HFFc6 (cell line): ENCODE data around the gene MAD1L1. TPM values are rescaled to one million over a fixed set of nuclear protein-coding genes. Genes with fewer than 3 reads are reported as not detected.

Experiments
- DNase-seq: peaks from one replicate; pipeline ENCODE4 v3.0.0-alpha.2; 2018
- H3K27ac Mint-ChIP-seq: 2 replicates; pipeline ENCODE4 v1.8.0; 2020; ENCODE audit warnings: mild to moderate bottlenecking, mixed read lengths
- H3K27me3 Mint-ChIP-seq: 2 replicates; pipeline ENCODE4 v1.8.0; 2021; ENCODE audit warnings: mild to moderate bottlenecking, moderate library complexity, mixed read lengths; ENCODE audit not compliant: insufficient read depth
- H3K36me3 Mint-ChIP-seq: 2 replicates; pipeline ENCODE4 v1.8.0; 2021; ENCODE audit warnings: low read depth, mixed read lengths
- H3K4me1 Mint-ChIP-seq: 2 replicates; pipeline ENCODE4 v1.8.0; 2020; ENCODE audit warnings: low read depth, mixed read lengths
- H3K4me3 Mint-ChIP-seq: 2 replicates; pipeline ENCODE4 v1.8.0; 2020; ENCODE audit warnings: mild to moderate bottlenecking, moderate library complexity, mixed read lengths
- H3K9me3 Mint-ChIP-seq: 2 replicates; pipeline ENCODE4 v1.8.0; 2020; ENCODE audit warnings: mild to moderate bottlenecking, mixed read lengths
- total RNA-seq, 6 experiments: library from RNA; stranded (reverse); fragmentation: NEBNext Ultra II Directional; extraction: Animal tissue kit (Norgen Biotek cat#: 25700); gene quantifications; 2 replicates in 1 of 6; 3 replicates in 5 of 6; pipeline ENCODE4 v1.2.3, GENCODE V29; 2021
- TF ChIP-seq, protein P1 (sequence below): fragments of 200-600 bp; sonication (generic); IDR thresholded peaks from 2 replicates; pipeline ENCODE4 v1.5.0; 2021; ENCODE audit warnings: antibody characterized with exemption, mild to moderate bottlenecking

MAD1L1 gene
- total RNA-seq, 6 experiments from 2014 or later = 34.6 to 44.8 (median 40.2) TPM

DNA sequence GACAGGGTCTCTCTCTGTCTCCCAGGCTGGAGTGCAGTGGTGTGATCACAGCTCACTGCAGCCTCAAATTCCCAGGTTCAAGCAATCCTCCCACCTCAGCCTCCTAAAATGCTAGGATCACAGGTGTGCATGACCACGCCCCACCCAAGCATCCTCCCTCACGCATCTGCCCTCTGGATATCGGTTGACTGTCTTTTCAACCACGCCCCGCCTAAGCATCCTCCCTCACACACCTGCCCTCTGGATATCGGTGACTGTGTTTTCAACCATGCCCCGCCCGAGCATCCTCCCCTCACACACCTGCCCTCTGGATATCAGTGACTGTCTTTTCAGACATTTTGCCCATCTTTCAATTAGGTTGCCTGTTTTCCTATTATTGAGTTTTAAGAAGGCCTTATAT lies 140.5 kb downstream of the MAD1L1 start:
- H3K27me3 Mint-ChIP-seq = no peaks in the 10 kb centered on the region
- peaks cover 16% of the 10 kb centered on the region for H3K36me3 Mint-ChIP-seq
- H3K4me3 Mint-ChIP-seq = no peak overlapping the region
- DNase-seq = no peak
- H3K9me3 Mint-ChIP-seq = no peaks in the 10 kb centered on the region
- peaks cover 9% of the 10 kb centered on the region for H3K4me1 Mint-ChIP-seq
- no peak overlapping the region for H3K27ac Mint-ChIP-seq
- TF ChIP-seq, protein P1, sequence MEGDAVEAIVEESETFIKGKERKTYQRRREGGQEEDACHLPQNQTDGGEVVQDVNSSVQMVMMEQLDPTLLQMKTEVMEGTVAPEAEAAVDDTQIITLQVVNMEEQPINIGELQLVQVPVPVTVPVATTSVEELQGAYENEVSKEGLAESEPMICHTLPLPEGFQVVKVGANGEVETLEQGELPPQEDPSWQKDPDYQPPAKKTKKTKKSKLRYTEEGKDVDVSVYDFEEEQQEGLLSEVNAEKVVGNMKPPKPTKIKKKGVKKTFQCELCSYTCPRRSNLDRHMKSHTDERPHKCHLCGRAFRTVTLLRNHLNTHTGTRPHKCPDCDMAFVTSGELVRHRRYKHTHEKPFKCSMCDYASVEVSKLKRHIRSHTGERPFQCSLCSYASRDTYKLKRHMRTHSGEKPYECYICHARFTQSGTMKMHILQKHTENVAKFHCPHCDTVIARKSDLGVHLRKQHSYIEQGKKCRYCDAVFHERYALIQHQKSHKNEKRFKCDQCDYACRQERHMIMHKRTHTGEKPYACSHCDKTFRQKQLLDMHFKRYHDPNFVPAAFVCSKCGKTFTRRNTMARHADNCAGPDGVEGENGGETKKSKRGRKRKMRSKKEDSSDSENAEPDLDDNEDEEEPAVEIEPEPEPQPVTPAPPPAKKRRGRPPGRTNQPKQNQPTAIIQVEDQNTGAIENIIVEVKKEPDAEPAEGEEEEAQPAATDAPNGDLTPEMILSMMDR = no peak

DNA sequence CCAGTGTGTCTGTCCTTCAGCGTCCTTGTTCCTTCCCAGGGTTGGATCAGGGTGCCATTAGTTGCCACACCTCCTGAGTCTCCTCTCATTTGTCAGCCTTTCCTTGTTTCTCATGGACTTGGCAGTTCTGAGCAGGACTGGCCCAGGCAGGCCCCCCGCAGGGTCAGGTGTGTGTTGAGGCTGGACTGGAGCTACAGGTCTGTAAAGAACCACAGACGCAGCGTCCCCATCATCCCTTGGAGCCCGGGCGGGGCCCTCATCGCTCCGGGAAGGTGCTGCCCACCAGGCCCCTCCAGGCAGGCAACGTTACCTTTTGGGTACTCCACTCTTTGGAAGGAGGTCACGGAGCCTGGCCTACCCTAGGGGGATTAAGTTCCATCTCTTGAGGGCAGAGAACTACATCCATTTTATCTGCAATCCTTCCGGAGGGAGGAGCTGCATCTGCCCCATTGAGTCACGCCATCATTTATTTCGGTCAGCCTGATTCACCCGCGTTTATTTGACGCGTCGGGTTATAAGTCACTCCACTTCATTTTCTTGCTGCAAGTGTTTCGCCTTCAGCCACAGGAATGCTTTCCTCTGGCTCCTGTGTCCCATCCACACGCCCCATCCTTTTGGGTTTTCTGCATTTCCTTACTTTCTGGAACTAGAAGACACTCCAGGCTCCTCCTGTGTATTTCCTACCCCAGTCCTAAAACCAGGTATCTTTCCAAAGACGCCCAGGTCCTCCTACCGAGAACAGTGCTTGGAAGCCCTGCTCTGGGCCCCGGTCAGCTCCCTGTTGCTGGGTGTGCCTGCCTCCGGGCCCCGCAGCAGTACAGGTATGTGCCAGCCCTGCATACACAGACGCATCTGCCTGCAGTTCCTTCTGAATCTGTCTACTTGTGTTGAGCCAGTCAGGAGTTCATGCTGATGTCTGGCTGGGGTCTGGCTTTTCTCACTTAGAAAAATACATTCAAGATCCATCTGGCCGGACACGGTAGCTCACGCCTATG lies 141.9 kb downstream of the MAD1L1 start:
- Mint-ChIP-seq H3K36me3 (peaks cover 20% of the 10 kb centered on the region), H3K9me3 (no peaks in the 10 kb centered on the region)

DNA sequence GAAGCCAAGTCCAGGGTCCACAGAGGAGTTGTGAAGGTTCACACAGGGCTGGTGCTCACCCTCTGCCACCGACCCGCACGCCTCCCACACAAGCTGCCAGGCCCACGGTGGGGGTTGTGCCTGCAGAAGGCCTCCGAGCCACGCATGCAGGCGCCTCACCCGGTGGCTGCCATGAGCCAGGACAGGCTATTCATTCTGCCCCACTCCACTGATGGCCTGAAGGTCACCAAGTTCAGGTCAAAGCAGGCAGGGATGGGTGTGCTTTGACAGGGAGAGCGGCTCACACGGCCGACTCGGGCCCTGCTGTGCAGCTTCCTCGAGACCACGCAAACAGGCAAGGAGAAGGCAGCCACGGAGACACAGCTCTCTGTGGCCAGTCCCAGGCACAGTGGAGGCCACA lies 143.9 kb downstream of the MAD1L1 start:
- H3K4me3 Mint-ChIP-seq = no peak overlapping the region
- H3K27ac Mint-ChIP-seq = no peak overlapping the region
- no peaks in the 10 kb centered on the region for H3K27me3 Mint-ChIP-seq
- peaks cover 8% of the 10 kb centered on the region for H3K4me1 Mint-ChIP-seq
- DNase-seq = no peak
- H3K36me3 Mint-ChIP-seq = peaks cover 20% of the 10 kb centered on the region
- no peaks in the 10 kb centered on the region for H3K9me3 Mint-ChIP-seq
- TF ChIP-seq, protein P1 = no peak

More for the DNA sequence above, 141.9 kb downstream of the MAD1L1 start:
- TF ChIP-seq, protein P1 = no peak
- Mint-ChIP-seq H3K4me3 (no peak overlapping the region), H3K27me3 (no peaks in the 10 kb centered on the region), H3K27ac (no peak overlapping the region), H3K4me1 (peaks cover 9% of the 10 kb centered on the region)
- DNase-seq = no peak

DNA sequence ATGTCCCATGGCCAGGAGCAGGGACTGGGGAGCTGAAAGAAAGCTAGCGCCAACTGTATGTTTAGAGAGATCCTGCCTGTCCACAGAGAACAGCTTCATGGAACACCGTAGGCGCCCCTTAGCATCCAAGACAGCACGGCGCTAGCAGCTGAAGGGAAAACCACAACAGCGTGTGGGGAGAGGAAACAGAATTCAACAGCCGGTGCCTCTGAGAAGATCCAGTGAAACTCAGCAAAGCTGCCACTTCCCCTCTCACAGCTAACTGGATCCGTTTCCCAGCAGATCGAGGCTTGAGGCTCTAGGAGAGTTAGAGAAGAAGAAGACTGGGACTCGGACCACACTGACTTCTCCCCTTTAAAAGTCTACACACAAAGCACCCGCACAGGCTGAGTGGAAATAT lies 145.0 kb downstream of the MAD1L1 start:
- H3K27ac Mint-ChIP-seq = no peak overlapping the region
- peaks cover 8% of the 10 kb centered on the region for H3K4me1 Mint-ChIP-seq
- H3K27me3 Mint-ChIP-seq = no peaks in the 10 kb centered on the region
- TF ChIP-seq, protein P1 = no peak
- peaks cover 29% of the 10 kb centered on the region for H3K36me3 Mint-ChIP-seq
- no peak for DNase-seq
- no peaks in the 10 kb centered on the region for H3K9me3 Mint-ChIP-seq
- H3K4me3 Mint-ChIP-seq = no peak overlapping the region

DNA sequence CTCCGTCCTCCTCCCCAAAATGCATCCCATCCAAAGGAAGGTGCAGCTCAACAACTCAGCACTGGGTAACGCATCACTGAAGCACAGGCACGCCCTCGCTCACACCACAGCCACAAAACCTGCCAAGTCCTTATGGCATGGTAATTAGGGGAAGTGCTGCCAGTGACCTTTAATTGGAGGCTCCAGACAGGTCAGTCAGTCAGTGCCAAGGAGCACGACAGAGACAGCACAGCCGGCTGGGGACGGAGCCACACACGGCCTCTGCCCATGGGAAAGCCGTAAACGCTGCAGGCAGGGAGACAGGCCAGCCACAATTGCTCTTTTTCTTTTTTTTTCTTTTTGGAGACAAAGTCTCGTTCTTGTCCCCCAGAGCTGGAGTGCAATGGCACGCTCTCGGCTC lies 146.5 kb downstream of the MAD1L1 start:
- no peak for DNase-seq
- Mint-ChIP-seq H3K4me1 (peaks cover 20% of the 10 kb centered on the region), H3K4me3 (no peak overlapping the region), H3K9me3 (no peaks in the 10 kb centered on the region), H3K36me3 (peaks cover 27% of the 10 kb centered on the region), H3K27me3 (no peaks in the 10 kb centered on the region), H3K27ac (no peak overlapping the region)
- TF ChIP-seq, protein P1 = no peak
